Measurements from ENCODE around the gene SLC22A23. TPM values are rescaled to one million over a fixed set of nuclear protein-coding genes. Genes with fewer than 3 reads are reported as not detected.

Gene SLC22A23
- total and polyA plus RNA-seq, 2 donors (not counting 1 experiment from before 2014, with no cell fraction given): 0.18 to 1.4 TPM

DNA sequence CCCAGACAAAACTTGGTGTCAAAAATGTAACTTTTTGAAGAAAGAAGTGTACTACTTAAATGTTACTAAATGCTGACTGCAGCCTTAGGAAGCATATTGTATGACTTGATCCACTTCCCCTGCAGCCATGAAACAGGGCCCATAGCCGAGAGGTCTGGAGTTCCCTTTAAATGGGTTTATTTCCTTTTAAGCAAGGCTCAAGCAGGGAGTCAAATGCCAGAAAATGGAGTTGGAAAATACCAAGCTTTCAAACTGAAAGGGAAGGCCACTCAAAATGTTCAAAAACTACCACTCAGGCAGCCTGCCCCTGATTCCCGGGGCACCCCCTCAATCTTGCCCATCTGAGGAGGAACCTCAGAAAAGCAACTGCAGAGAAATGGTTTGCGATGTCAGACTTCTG is 43.3 kb downstream of the SLC22A23 start:
- H3K9me3 Mint-ChIP-seq (ENCODE audit: insufficient read depth): no peaks in the 10 kb centered on the region
- DNase-seq (no peak), ATAC-seq (ENCODE audit: low read depth) (no peak)
- ChIA-PET CTCF (interaction anchor here (0.7 kb wide), 1 partner anchor 319 kb away, joined by 4 read pairs; no protein-coding TSS in a partner anchor), POLR2A (no interaction called here)
- intact Hi-C loops (cut with micrococcal nuclease): loop anchor here (5.0 kb wide), 1 partner anchor 136 kb away; no protein-coding TSS in a partner anchor
- no peak overlapping the region for H3K27ac Mint-ChIP-seq
- H3K9ac ChIP-seq (ENCODE audit: low read length): no peak overlapping the region
- H4K20me1 ChIP-seq (ENCODE audit: control insufficient read depth, insufficient read depth, low read length, poor library complexity, severe bottlenecking): no peaks in the 10 kb centered on the region
- H3K27me3 Mint-ChIP-seq: peaks cover 12% of the 10 kb centered on the region
- no peak overlapping the region for H2AFZ ChIP-seq (ENCODE audit: insufficient read depth, low read depth, low read length, poor library complexity, severe bottlenecking)
- peaks cover 0 to 3% (median 0%) of the 10 kb centered on the region in 3 donors for H3K9me3 ChIP-seq (ENCODE audit: control extremely low read depth in 1 of 3, control insufficient read depth in 2 of 3, insufficient read depth in 1 of 3, low read length in 2 of 3)
- no peaks in the 10 kb centered on the region for H3K79me2 ChIP-seq (ENCODE audit: control insufficient read depth, insufficient read depth, low read length)
- no peak overlapping the region for H3K4me3 ChIP-seq (ENCODE audit: control extremely low read depth in 1 of 5, extremely low read depth in 1 of 5, insufficient read depth in 1 of 5, low read depth in 2 of 5, low read length in 4 of 5)
- no peak for TF ChIP-seq EZH2 (IDR thresholded peaks at IDR 0.05; ENCODE audit: borderline replicate concordance, insufficient read depth, low read depth, low read length, poor library complexity, severe bottlenecking)
- TF ChIP-seq, protein P1, sequence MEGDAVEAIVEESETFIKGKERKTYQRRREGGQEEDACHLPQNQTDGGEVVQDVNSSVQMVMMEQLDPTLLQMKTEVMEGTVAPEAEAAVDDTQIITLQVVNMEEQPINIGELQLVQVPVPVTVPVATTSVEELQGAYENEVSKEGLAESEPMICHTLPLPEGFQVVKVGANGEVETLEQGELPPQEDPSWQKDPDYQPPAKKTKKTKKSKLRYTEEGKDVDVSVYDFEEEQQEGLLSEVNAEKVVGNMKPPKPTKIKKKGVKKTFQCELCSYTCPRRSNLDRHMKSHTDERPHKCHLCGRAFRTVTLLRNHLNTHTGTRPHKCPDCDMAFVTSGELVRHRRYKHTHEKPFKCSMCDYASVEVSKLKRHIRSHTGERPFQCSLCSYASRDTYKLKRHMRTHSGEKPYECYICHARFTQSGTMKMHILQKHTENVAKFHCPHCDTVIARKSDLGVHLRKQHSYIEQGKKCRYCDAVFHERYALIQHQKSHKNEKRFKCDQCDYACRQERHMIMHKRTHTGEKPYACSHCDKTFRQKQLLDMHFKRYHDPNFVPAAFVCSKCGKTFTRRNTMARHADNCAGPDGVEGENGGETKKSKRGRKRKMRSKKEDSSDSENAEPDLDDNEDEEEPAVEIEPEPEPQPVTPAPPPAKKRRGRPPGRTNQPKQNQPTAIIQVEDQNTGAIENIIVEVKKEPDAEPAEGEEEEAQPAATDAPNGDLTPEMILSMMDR (IDR thresholded peaks at IDR 0.05): no peak
- no peaks in the 10 kb centered on the region for H3K36me3 ChIP-seq (replicated peaks in 1 of 2; ENCODE audit: control extremely low read depth in 1 of 2, control insufficient read depth in 1 of 2, extremely low read depth in 1 of 2, insufficient read depth in 2 of 2, low read length in 1 of 2)
- H3K27me3 ChIP-seq (replicated peaks in 1 of 4; ENCODE audit: control extremely low read depth in 1 of 4, control insufficient read depth in 3 of 4, insufficient read depth in 4 of 4, low read length in 3 of 4): peaks cover 0 to 6% (median 3%) of the 10 kb centered on the region in 4 experiments
- peaks cover 0 to 5% of the 10 kb centered on the region in 2 donors for H3K4me1 ChIP-seq (ENCODE audit: control insufficient read depth in 2 of 2, insufficient read depth in 2 of 2, low read length in 2 of 2)
- H3K4me1 Mint-ChIP-seq: peaks cover 6% of the 10 kb centered on the region
- H3K27ac ChIP-seq (ENCODE audit: low read length in 2 of 2): no peak overlapping the region
- 100% methylated on average over 1 of the region's 3 CpGs for WGBS (ENCODE audit: insufficient coverage)
- no peak overlapping the region for H3K4me2 ChIP-seq (replicated peaks; ENCODE audit: low read depth, low read length, poor library complexity, severe bottlenecking)
- H3K4me3 Mint-ChIP-seq: no peak overlapping the region

DNA sequence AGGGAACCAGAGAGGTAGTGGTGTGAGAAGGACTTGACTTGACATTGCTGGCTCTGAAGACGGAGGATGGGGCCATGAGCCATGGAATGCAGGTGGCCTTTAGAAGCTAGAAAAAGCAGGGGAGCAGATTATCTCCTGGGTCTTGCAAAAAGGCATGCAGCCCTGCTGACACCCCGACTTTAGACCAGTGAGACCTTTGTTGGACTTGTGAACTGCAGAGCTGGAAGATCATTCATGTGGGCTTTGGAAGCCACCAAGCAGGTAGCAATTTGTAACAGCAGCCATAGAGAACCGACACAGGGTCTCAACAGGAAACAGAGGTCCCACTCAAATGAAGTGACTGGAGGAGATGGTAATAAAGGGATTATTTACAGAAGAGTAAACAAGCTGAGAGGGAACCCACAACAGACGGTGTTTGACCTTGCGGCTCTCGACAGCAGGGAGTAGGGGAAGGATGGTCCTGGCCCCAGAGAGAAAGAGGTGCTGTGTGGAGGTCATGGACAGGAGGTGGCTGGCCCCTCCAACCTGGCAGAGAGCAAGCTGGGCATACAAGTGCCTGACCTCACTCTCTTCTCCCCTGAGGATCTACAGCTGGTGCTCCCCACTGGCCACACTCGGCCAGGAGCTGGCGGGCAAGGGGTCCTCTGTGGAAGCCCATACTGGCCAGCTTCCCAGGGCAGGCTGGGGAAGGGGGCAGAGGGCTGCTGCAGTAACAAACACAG is 43.9 kb downstream of the SLC22A23 start:
- ChIA-PET POLR2A (no interaction called here), CTCF (interaction anchor here (0.7 kb wide), 1 partner anchor 320 kb away, joined by 4 read pairs; no protein-coding TSS in a partner anchor)
- no peak overlapping the region for H3K4me3 Mint-ChIP-seq
- peaks cover 6% of the 10 kb centered on the region for H3K4me1 Mint-ChIP-seq
- intact Hi-C loops (cut with micrococcal nuclease): loop anchor here (5.0 kb wide), 1 partner anchor 136 kb away; no protein-coding TSS in a partner anchor
- TF ChIP-seq EZH2 (IDR thresholded peaks at IDR 0.05; ENCODE audit: borderline replicate concordance, insufficient read depth, low read depth, low read length, poor library complexity, severe bottlenecking): no peak
- TF ChIP-seq, protein P1 (IDR thresholded peaks at IDR 0.05): no peak
- no peak overlapping the region for H3K27ac Mint-ChIP-seq
- Histone ChIP-seq H3K4me1 (ENCODE audit: control insufficient read depth in 2 of 2, insufficient read depth in 2 of 2, low read length in 2 of 2) (peaks cover 0 to 5% of the 10 kb centered on the region in 2 donors), H3K9ac (ENCODE audit: low read length) (no peak overlapping the region), H2AFZ (ENCODE audit: insufficient read depth, low read depth, low read length, poor library complexity, severe bottlenecking) (no peak overlapping the region), H3K9me3 (ENCODE audit: control extremely low read depth in 1 of 3, control insufficient read depth in 2 of 3, insufficient read depth in 1 of 3, low read length in 2 of 3) (peaks cover 0 to 3% (median 0%) of the 10 kb centered on the region in 3 donors), H3K27me3 (replicated peaks in 1 of 4; ENCODE audit: control extremely low read depth in 1 of 4, control insufficient read depth in 3 of 4, insufficient read depth in 4 of 4, low read length in 3 of 4) (peaks cover 0 to 3% (median under 1%) of the 10 kb centered on the region in 4 experiments), H3K27ac (ENCODE audit: low read length in 2 of 2) (no peak overlapping the region), H3K4me2 (replicated peaks; ENCODE audit: low read depth, low read length, poor library complexity, severe bottlenecking) (no peak overlapping the region), H3K79me2 (ENCODE audit: control insufficient read depth, insufficient read depth, low read length) (no peaks in the 10 kb centered on the region), H3K4me3 (ENCODE audit: control extremely low read depth in 1 of 5, extremely low read depth in 1 of 5, insufficient read depth in 1 of 5, low read depth in 2 of 5, low read length in 4 of 5) (no peak overlapping the region), H3K36me3 (replicated peaks in 1 of 2; ENCODE audit: control extremely low read depth in 1 of 2, control insufficient read depth in 1 of 2, extremely low read depth in 1 of 2, insufficient read depth in 2 of 2, low read length in 1 of 2) (no peaks in the 10 kb centered on the region), H4K20me1 (ENCODE audit: control insufficient read depth, insufficient read depth, low read length, poor library complexity, severe bottlenecking) (no peaks in the 10 kb centered on the region)
- no peaks in the 10 kb centered on the region for H3K9me3 Mint-ChIP-seq (ENCODE audit: insufficient read depth)
- 75% methylated on average over 7 of the region's 8 CpGs for WGBS (ENCODE audit: insufficient coverage)
- ATAC-seq (ENCODE audit: low read depth) (no peak), DNase-seq (no peak)
- H3K27me3 Mint-ChIP-seq: peaks cover 12% of the 10 kb centered on the region
